ENCODE results near the gene BCAT1. TPM values are rescaled to one million over a fixed set of nuclear protein-coding genes. Genes with fewer than 3 reads are reported as not detected.
A peak's percentile ranks its signal among the peaks of the same experiment; 100 is the strongest.

The BCAT1 gene
- polyA plus RNA-seq, 1 experiment: 61.1 TPM

DNA sequence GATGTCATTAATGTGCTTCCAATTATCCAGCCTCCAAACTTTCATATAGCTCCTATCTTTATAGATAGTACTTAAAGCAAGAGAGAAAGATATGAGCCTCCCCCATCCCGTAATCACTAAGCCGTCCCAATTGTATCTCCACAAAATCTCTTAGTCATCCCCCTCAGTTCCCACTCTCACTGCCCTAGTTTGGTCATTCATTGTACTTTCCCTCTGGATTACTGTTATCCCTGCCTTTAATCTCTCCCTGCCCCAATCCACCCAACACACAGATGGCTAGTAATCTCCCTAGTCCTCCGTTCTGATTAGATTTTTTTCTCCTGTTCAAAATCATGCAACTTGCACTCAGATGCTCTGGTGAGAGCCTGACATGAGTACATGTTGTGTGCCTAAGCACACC is 5.4 kb upstream of the BCAT1 start:
- CTCF ChIA-PET: no interaction called here
- DNase-seq (ENCODE audit: low read depth, low spot score): no peak
- TF ChIP-seq, protein P1, sequence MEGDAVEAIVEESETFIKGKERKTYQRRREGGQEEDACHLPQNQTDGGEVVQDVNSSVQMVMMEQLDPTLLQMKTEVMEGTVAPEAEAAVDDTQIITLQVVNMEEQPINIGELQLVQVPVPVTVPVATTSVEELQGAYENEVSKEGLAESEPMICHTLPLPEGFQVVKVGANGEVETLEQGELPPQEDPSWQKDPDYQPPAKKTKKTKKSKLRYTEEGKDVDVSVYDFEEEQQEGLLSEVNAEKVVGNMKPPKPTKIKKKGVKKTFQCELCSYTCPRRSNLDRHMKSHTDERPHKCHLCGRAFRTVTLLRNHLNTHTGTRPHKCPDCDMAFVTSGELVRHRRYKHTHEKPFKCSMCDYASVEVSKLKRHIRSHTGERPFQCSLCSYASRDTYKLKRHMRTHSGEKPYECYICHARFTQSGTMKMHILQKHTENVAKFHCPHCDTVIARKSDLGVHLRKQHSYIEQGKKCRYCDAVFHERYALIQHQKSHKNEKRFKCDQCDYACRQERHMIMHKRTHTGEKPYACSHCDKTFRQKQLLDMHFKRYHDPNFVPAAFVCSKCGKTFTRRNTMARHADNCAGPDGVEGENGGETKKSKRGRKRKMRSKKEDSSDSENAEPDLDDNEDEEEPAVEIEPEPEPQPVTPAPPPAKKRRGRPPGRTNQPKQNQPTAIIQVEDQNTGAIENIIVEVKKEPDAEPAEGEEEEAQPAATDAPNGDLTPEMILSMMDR (IDR thresholded peaks at IDR 0.05; ENCODE audit: low read depth, low read length): no peak
- no peak overlapping the region for H3K4me3 ChIP-seq (ENCODE audit: low read depth, low read length)
- H3K27me3 ChIP-seq (ENCODE audit: control insufficient read depth, insufficient read depth, low read length): no peaks in the 10 kb centered on the region
- no peaks in the 10 kb centered on the region for H3K9me3 ChIP-seq (ENCODE audit: control insufficient read depth, insufficient read depth, low read length)
- POLR2A ChIA-PET: no interaction called here
- H3K27ac ChIP-seq (ENCODE audit: low read depth, low read length): no peak overlapping the region

DNA sequence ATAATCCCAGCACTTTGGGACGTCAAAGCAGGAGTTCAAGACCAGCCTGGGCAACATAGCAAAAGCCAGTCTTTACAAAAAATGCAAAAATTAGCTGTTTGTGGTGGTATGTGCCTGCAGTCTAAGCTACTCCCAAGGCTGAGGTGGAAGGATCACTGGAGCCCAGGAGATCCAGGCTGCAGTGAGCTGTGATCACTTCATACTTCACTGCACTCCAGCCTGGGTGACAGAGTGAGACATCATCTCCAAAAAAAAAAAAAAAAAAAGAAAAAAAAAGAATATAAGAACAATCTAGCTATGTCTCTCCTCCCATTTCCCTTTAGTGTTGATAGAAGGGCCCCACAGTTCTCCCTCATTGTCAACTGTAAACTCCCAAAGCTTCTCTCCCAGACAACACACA is 3.5 kb upstream of the BCAT1 start:
- POLR2A ChIA-PET: no interaction called here
- Histone ChIP-seq H3K9me3 (ENCODE audit: control insufficient read depth, insufficient read depth, low read length) (no peaks in the 10 kb centered on the region), H3K27ac (ENCODE audit: low read depth, low read length) (no peak overlapping the region), H3K27me3 (ENCODE audit: control insufficient read depth, insufficient read depth, low read length) (no peaks in the 10 kb centered on the region), H3K4me3 (ENCODE audit: low read depth, low read length) (no peak overlapping the region)
- CTCF ChIA-PET: interaction anchor here (0.5 to 0.9 kb wide), 4 partner anchors 9 to 1665 kb away, joined by 3 read pairs; no protein-coding TSS in a partner anchor
- TF ChIP-seq, protein P1 (IDR thresholded peaks at IDR 0.05; ENCODE audit: low read depth, low read length): no peak
- DNase-seq (ENCODE audit: low read depth, low spot score): no peak

DNA sequence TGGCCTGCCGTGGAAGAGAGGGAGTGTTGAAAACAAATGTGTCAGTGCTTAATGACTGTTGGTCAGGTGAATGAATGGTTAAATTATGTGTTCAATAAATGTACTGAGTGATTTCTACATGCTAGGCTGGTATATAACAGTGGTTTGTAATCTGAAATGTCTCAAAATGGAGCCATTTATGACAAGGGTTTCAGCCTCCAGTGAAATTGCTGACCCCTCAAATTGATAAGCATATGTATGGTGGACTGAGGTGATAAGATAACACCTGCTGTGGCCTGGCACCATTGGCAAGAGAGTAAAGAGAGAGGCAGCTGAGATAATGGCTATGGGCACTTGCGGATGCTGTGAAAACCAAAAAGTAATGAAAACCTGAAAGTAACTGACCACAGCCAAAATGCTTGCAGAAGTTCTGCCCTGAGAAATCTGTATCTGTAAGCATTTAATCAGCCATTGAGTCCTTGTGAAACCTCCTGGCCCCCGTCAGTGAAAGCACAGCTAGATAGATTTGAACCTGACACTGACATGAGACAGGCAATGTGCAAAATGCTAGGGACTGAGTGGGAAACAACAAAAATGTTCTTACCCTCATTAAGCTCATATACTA is 1.4 kb upstream of the BCAT1 start:
- TF ChIP-seq, protein P1 (IDR thresholded peaks at IDR 0.05; ENCODE audit: low read depth, low read length): no peak
- no peak overlapping the region for H3K27ac ChIP-seq (ENCODE audit: low read depth, low read length)
- ChIA-PET CTCF (interaction anchor here (0.7 kb wide), 1 partner anchor 41 kb away, joined by 3 read pairs; no protein-coding TSS in a partner anchor), POLR2A (no interaction called here)
- H3K4me3 ChIP-seq (ENCODE audit: low read depth, low read length): no peak overlapping the region
- H3K27me3 ChIP-seq (ENCODE audit: control insufficient read depth, insufficient read depth, low read length): no peaks in the 10 kb centered on the region
- DNase-seq (ENCODE audit: low read depth, low spot score): no peak
- no peaks in the 10 kb centered on the region for H3K9me3 ChIP-seq (ENCODE audit: control insufficient read depth, insufficient read depth, low read length)

DNA sequence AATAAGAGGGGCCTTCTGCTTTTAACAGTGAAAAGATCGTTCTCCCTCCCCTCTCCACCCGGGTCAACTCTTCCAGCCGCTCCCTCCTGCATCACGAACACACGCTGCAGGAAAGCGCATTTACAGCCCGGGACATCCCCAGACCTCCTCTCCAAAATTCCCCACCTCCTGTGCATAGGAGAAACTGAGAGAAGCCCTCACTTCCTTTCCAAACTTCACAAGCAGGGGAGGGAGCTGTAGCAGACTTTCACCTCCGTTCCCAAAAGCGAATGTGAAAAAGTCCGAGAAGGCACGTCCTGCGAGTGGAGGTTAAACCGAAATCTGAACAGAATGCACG is 513 bp downstream of the BCAT1 start:
- no peak for DNase-seq (ENCODE audit: low read depth, low spot score)
- Histone ChIP-seq H3K9me3 (ENCODE audit: control insufficient read depth, insufficient read depth, low read length) (no peaks in the 10 kb centered on the region), H3K27me3 (ENCODE audit: control insufficient read depth, insufficient read depth, low read length) (no peaks in the 10 kb centered on the region), H3K4me3 (ENCODE audit: low read depth, low read length) (peak overlapping the region; percentile 86), H3K27ac (ENCODE audit: low read depth, low read length) (peak overlapping the region; percentile 92)
- CTCF ChIA-PET: interaction anchor here (1.2 kb wide), 1 partner anchor 206 kb away, joined by 3 read pairs; no protein-coding TSS in a partner anchor
- TF ChIP-seq, protein P1 (IDR thresholded peaks at IDR 0.05; ENCODE audit: low read depth, low read length): no peak
- POLR2A ChIA-PET: interaction anchor here (0.9 to 1.8 kb wide), 4 partner anchors 18 to 570 kb away, joined by 3 to 4 read pairs (median 4); no protein-coding TSS in a partner anchor

DNA sequence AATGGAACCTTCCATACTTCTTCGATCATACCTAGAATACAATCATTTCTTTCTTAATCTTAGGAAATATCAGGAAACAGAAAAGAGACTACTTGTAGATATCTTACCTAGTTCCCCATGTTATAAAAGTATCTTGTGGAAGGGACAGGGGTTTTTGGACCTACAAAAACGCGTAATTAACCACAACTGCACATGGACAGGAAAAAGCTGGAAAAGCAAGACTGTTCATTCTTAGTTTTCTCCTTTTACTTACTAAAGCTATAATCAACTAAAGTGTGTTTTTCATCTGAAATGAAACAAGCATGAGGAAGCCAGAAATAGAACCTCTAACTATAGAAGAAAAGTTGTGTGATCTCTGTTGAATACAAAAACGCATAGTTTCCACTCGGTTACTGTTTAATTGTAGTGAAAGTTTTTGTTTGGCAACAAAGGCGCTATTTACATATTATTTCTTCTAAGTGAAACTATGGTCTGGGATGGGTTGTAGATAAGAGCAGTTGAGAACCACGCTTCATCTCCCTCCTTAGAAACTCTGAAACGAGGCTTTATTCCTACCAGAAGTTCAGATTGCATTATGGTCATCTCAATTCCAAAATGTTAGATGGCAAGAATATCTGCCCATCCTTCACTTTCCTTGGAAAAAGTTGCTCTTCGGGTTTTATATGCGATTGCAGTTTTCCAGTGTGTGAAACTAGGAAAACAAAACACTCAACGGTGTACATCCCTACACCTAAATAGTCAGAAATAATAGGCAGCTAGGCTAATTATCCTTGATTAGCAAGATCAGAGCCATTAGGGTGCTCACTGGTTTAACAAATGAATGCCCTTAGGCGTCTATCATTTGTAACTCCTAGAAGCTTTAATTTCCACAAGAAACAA is 1.1 kb downstream of the BCAT1 start:
- CTCF ChIA-PET: interaction anchor here (1.1 to 1.2 kb wide), 2 partner anchors 155 to 207 kb away, joined by 3 read pairs; no protein-coding TSS in a partner anchor
- no peak for DNase-seq (ENCODE audit: low read depth, low spot score)
- H3K4me3 ChIP-seq (ENCODE audit: low read depth, low read length): peak overlapping the region; percentile 86
- H3K9me3 ChIP-seq (ENCODE audit: control insufficient read depth, insufficient read depth, low read length): no peaks in the 10 kb centered on the region
- H3K27ac ChIP-seq (ENCODE audit: low read depth, low read length): peak overlapping the region; percentile 92
- POLR2A ChIA-PET: interaction anchor here (0.7 to 2.6 kb wide), 7 partner anchors 18 to 247 kb away, joined by 3 to 24 read pairs (median 4); partner anchors contain the start of genes DNAI7 and ETFRF1
- TF ChIP-seq, protein P1 (IDR thresholded peaks at IDR 0.05; ENCODE audit: low read depth, low read length): no peak
- no peaks in the 10 kb centered on the region for H3K27me3 ChIP-seq (ENCODE audit: control insufficient read depth, insufficient read depth, low read length)
